ENCODE results near the gene NRDE2. TPM values are rescaled to one million over a fixed set of nuclear protein-coding genes. Genes with fewer than 3 reads are reported as not detected.

Gene NRDE2
- total RNA-seq: 16.2 TPM

GRCh38 chr14:90331497-90332270 lies at the start of gene NRDE2:
TSS of gene NRDE2 (minus strand) at chr14:90331941. CDS start at chr14:90331904, 37 bp downstream.
- DNase-seq (ENCODE audit: low read depth in 2 of 3, low spot score in 2 of 3): peak; percentile 80 to 98 (median 97)

- no peak for DNase-seq (ENCODE audit: low read depth in 2 of 3, low spot score in 2 of 3)
These were observed 49.5 kb upstream of the NRDE2 start for GRCh38 chr14:90381011-90381786.

- DNase-seq (ENCODE audit: low read depth in 2 of 3, low spot score in 2 of 3): no peak
These were observed 47.4 kb upstream of the NRDE2 start for GRCh38 chr14:90379106-90379505.

- no peak for DNase-seq (ENCODE audit: low read depth in 2 of 3, low spot score in 2 of 3)
These were observed 46.5 kb upstream of the NRDE2 start for GRCh38 chr14:90378249-90378648.

- DNase-seq (ENCODE audit: low read depth in 2 of 3, low spot score in 2 of 3): no peak
These were observed 44.2 kb upstream of the NRDE2 start for GRCh38 chr14:90375934-90376333.

- no peak for DNase-seq (ENCODE audit: low read depth in 2 of 3, low spot score in 2 of 3)
These were observed 43.1 kb upstream of the NRDE2 start for GRCh38 chr14:90374813-90375212.

GRCh38 chr14:90373887-90374286 lies 42.1 kb upstream of the NRDE2 start:
- DNase-seq (ENCODE audit: low read depth in 2 of 3, low spot score in 2 of 3): no peak

- DNase-seq (ENCODE audit: low read depth in 2 of 3, low spot score in 2 of 3): peak in 2 of 3 donors; percentile 5 to 45
These were observed 37.4 kb upstream of the NRDE2 start for GRCh38 chr14:90368946-90369721.

- no peak for DNase-seq (ENCODE audit: low read depth in 2 of 3, low spot score in 2 of 3)
These were observed 30.8 kb upstream of the NRDE2 start for GRCh38 chr14:90362558-90362896.

- DNase-seq (ENCODE audit: low read depth in 2 of 3, low spot score in 2 of 3): no peak
These were observed 30.3 kb upstream of the NRDE2 start for GRCh38 chr14:90361865-90362557.

- no peak for DNase-seq (ENCODE audit: low read depth in 2 of 3, low spot score in 2 of 3)
These were observed 26.6 kb upstream of the NRDE2 start for GRCh38 chr14:90358359-90358758.

GRCh38 chr14:90356925-90357324 lies 25.2 kb upstream of the NRDE2 start:
- DNase-seq (ENCODE audit: low read depth in 2 of 3, low spot score in 2 of 3): no peak

- no peak for DNase-seq (ENCODE audit: low read depth in 2 of 3, low spot score in 2 of 3)
These were observed 24.1 kb upstream of the NRDE2 start for GRCh38 chr14:90355540-90356518.

- DNase-seq (ENCODE audit: low read depth in 2 of 3, low spot score in 2 of 3): no peak
These were observed 23.0 kb upstream of the NRDE2 start for GRCh38 chr14:90354551-90355298.

GRCh38 chr14:90349739-90350138 lies 18.0 kb upstream of the NRDE2 start:
- no peak for DNase-seq (ENCODE audit: low read depth in 2 of 3, low spot score in 2 of 3)

GRCh38 chr14:90348270-90348669 lies 16.5 kb upstream of the NRDE2 start:
- DNase-seq (ENCODE audit: low read depth in 2 of 3, low spot score in 2 of 3): no peak

- no peak for DNase-seq (ENCODE audit: low read depth in 2 of 3, low spot score in 2 of 3)
These were observed 13.5 kb upstream of the NRDE2 start for GRCh38 chr14:90345239-90345557.

- DNase-seq (ENCODE audit: low read depth in 2 of 3, low spot score in 2 of 3): no peak
These were observed 12.8 kb upstream of the NRDE2 start for GRCh38 chr14:90344331-90345238.
